ENCODE data around the gene SMARCD2.

GRCh38 chr17:63841350-63842172, 924 bp downstream of the SMARCD2 start:
- TF ChIP-seq EP300 (IDR thresholded peaks at IDR 0.05; ENCODE audit: borderline replicate concordance) (no peak), YY1 (IDR thresholded peaks at IDR 0.05; ENCODE audit: low read depth) (no peak), MAX (IDR thresholded peaks at IDR 0.05) (no peak; the same call in 1 of the 2 replicates), FOXM1 (IDR thresholded peaks at IDR 0.05; ENCODE audit: borderline replicate concordance, low read depth) (no peak)

Data from Ishikawa (cell line).